ENCODE results near the gene ITK.

The ITK gene

DNA sequence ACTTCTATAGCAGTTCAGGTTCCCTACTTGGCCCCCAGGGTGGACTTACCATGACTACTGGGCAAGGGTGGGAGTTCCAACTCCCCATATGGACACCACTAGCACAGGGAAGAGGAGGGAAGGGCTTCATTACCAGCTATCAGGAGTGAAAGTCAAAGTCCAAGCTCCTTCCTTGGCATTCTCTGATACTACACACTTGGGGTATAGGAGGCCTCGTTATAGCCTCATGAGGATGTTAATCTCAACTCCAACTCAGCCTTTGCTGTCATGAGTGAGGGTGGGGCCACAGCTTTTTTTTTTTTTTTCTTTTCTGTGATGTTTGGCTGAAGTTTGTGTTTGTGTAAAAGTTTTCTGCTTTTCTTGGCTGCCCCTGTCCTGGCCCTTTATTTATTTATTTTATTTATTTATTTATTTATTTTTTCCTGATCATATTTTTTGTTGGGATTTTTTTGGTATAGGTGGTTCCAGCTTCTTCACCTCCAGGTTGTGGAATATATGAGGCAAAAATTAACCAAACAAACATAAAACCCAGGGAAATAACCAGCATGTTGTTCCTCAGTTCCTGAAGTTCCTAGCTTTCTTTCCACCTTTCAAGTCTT is 23.2 kb upstream of the ITK start:
- no peak overlapping the region for H3K27ac ChIP-seq (replicated peaks)
- no peak for DNase-seq (ENCODE audit: low read depth in 1 of 2, low spot score in 1 of 2)
- H3K27me3 ChIP-seq (ENCODE audit: insufficient read depth, poor library complexity, severe bottlenecking), result peaks cover 3% of the 10 kb centered on the region
- no peak overlapping the region for H3K4me3 ChIP-seq (replicated peaks; ENCODE audit: insufficient read depth, low read length)
- no peak for TF ChIP-seq GABPA (IDR thresholded peaks at IDR 0.05; ENCODE audit: low read depth)
- no peak for TF ChIP-seq POLR2AphosphoS5 (IDR thresholded peaks at IDR 0.05; ENCODE audit: low read depth)
- TF ChIP-seq, protein P1, sequence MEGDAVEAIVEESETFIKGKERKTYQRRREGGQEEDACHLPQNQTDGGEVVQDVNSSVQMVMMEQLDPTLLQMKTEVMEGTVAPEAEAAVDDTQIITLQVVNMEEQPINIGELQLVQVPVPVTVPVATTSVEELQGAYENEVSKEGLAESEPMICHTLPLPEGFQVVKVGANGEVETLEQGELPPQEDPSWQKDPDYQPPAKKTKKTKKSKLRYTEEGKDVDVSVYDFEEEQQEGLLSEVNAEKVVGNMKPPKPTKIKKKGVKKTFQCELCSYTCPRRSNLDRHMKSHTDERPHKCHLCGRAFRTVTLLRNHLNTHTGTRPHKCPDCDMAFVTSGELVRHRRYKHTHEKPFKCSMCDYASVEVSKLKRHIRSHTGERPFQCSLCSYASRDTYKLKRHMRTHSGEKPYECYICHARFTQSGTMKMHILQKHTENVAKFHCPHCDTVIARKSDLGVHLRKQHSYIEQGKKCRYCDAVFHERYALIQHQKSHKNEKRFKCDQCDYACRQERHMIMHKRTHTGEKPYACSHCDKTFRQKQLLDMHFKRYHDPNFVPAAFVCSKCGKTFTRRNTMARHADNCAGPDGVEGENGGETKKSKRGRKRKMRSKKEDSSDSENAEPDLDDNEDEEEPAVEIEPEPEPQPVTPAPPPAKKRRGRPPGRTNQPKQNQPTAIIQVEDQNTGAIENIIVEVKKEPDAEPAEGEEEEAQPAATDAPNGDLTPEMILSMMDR (IDR thresholded peaks at IDR 0.05; ENCODE audit: insufficient read depth, low read length), result no peak
- TF ChIP-seq SPI1 (IDR thresholded peaks at IDR 0.05; ENCODE audit: borderline replicate concordance, low read depth), result no peak
- TF ChIP-seq, protein P2, sequence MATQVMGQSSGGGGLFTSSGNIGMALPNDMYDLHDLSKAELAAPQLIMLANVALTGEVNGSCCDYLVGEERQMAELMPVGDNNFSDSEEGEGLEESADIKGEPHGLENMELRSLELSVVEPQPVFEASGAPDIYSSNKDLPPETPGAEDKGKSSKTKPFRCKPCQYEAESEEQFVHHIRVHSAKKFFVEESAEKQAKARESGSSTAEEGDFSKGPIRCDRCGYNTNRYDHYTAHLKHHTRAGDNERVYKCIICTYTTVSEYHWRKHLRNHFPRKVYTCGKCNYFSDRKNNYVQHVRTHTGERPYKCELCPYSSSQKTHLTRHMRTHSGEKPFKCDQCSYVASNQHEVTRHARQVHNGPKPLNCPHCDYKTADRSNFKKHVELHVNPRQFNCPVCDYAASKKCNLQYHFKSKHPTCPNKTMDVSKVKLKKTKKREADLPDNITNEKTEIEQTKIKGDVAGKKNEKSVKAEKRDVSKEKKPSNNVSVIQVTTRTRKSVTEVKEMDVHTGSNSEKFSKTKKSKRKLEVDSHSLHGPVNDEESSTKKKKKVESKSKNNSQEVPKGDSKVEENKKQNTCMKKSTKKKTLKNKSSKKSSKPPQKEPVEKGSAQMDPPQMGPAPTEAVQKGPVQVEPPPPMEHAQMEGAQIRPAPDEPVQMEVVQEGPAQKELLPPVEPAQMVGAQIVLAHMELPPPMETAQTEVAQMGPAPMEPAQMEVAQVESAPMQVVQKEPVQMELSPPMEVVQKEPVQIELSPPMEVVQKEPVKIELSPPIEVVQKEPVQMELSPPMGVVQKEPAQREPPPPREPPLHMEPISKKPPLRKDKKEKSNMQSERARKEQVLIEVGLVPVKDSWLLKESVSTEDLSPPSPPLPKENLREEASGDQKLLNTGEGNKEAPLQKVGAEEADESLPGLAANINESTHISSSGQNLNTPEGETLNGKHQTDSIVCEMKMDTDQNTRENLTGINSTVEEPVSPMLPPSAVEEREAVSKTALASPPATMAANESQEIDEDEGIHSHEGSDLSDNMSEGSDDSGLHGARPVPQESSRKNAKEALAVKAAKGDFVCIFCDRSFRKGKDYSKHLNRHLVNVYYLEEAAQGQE (IDR thresholded peaks at IDR 0.05; ENCODE audit: insufficient replicate concordance, low read depth), result no peak

DNA sequence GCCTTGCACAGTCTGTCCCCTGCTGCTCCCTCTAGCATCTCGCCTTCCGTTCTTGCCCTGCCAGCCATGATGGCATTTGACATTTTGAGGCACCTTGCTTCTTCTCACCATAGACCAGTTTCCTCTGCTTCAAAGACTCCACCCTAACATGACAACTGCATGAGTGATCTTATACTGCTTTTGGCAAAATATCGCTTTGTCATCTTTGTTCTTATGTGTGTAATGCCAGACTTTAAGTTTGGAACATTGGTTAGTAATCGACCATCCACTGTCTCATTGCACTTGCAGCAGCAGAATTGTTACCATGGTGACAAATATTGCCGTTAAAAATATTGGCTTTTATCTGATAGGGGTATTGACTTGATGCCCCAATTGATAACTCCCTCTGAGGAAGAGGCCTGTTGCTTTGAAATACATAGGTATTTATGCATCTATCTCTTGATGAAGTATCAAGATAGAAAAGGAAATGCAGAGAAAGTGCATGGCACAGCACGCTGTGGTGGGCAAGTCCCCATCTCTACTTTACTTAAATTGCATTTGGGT is 21.4 kb upstream of the ITK start:
- no peak for DNase-seq (ENCODE audit: low read depth in 1 of 2, low spot score in 1 of 2)
- no peak for TF ChIP-seq GABPA (IDR thresholded peaks at IDR 0.05; ENCODE audit: low read depth)
- Histone ChIP-seq H3K4me3 (replicated peaks; ENCODE audit: insufficient read depth, low read length) (no peak overlapping the region), H3K27me3 (ENCODE audit: insufficient read depth, poor library complexity, severe bottlenecking) (peaks cover 3% of the 10 kb centered on the region), H3K27ac (replicated peaks) (no peak overlapping the region)

DNA sequence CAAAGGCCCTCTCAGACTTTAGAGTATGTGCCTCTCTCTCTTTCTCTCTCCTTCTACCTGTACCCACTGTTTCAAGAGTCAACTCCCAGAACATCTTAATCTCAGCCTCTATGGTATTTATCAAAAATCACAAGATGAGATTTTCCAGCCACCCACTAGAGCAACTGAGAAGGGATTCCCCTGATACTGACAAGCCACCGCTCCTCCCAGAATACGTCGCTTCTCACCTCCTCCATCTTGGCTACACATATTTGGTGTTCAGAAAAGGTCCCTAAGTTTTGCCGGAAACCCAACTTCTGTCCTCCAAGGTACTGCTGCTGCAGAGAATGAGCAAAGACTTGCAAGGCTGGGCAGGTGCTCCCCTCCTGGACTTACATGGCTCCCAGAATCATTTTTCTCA is 20.6 kb upstream of the ITK start:
- TF ChIP-seq POLR2AphosphoS5 (IDR thresholded peaks at IDR 0.05; ENCODE audit: low read depth) (no peak), SPI1 (IDR thresholded peaks at IDR 0.05; ENCODE audit: borderline replicate concordance, low read depth) (no peak), GABPA (IDR thresholded peaks at IDR 0.05; ENCODE audit: low read depth) (no peak)
- TF ChIP-seq, protein P2 (IDR thresholded peaks at IDR 0.05; ENCODE audit: insufficient replicate concordance, low read depth), result no peak
- TF ChIP-seq, protein P1 (IDR thresholded peaks at IDR 0.05; ENCODE audit: insufficient read depth, low read length), result no peak
- Histone ChIP-seq H3K4me3 (replicated peaks; ENCODE audit: insufficient read depth, low read length) (no peak overlapping the region), H3K27ac (replicated peaks) (no peak overlapping the region), H3K27me3 (ENCODE audit: insufficient read depth, poor library complexity, severe bottlenecking) (peaks cover 3% of the 10 kb centered on the region)
- no peak for DNase-seq (ENCODE audit: low read depth in 1 of 2, low spot score in 1 of 2)

DNA sequence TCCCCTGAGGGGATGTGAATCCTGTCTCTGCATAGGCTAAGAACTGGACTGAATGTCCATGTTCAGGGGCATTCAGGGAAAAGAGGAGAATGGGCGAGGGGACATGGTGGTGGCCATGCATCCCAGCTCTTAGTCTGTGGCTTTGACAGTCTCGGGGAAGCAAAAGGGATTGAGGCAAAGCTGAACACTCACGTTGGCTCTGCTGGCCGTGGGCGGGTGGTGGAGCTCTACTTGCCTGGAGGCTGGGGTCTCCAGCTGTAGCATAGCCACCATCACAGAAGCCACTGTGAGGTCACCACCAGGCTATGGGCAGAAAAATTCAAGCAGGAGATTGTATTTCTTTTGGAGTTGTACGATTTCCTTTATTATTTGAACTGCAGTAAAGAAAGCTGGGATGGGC is 18.6 kb upstream of the ITK start:
- Histone ChIP-seq H3K4me3 (replicated peaks; ENCODE audit: insufficient read depth, low read length) (no peak overlapping the region), H3K27me3 (ENCODE audit: insufficient read depth, poor library complexity, severe bottlenecking) (peaks cover 3% of the 10 kb centered on the region), H3K27ac (replicated peaks) (no peak overlapping the region)
- DNase-seq (ENCODE audit: low read depth in 1 of 2, low spot score in 1 of 2), result no peak
- TF ChIP-seq POLR2AphosphoS5 (IDR thresholded peaks at IDR 0.05; ENCODE audit: low read depth), result no peak
- no peak for TF ChIP-seq SPI1 (IDR thresholded peaks at IDR 0.05; ENCODE audit: borderline replicate concordance, low read depth)
- TF ChIP-seq GABPA (IDR thresholded peaks at IDR 0.05; ENCODE audit: low read depth), result no peak
- TF ChIP-seq, protein P2 (IDR thresholded peaks at IDR 0.05; ENCODE audit: insufficient replicate concordance, low read depth), result no peak
- TF ChIP-seq, protein P1 (IDR thresholded peaks at IDR 0.05; ENCODE audit: insufficient read depth, low read length), result no peak

Measured in HL-60 (cell line).